Uterus (tissue), 2 donors: ENCODE measurements around the gene GRAMD2B.

Experiments
- CTCF ChIP-seq, 4 experiments: fragments of 200-600 bp in 2 of 4; fragments of 450-650 bp in 2 of 4; sonication (generic) in 2 of 4; IDR thresholded peaks; one replicate each; pipeline ENCODE4 v1.5.1; 2016 to 2019; ENCODE audit warnings: antibody characterized with exemption in 4 of 4, mild to moderate bottlenecking in 2 of 4, moderate library complexity in 1 of 4
- POLR2A ChIP-seq, 2 donors: fragments of 450-650 bp; IDR thresholded peaks; one replicate each; pipeline ENCODE4 v1.6.1; 2016; ENCODE audit warnings: antibody characterized with exemption in 2 of 2, mild to moderate bottlenecking in 1 of 2, moderate library complexity in 1 of 2

- TF ChIP-seq CTCF (IDR thresholded peaks at IDR 0.05) (no peak), POLR2A (IDR thresholded peaks at IDR 0.05) (no peak)
Observed at GRCh38 chr5:126452477-126452876, 29.3 kb downstream of the GRAMD2B start.
